NCI-H1092 (cell line): Measurements from ENCODE around the gene AFAP1.

Experiments used
- DNase-seq: peaks from one replicate; lab custom pipeline; 2025; lab: John Stamatoyannopoulos, UW

AFAP1 gene

DNA sequence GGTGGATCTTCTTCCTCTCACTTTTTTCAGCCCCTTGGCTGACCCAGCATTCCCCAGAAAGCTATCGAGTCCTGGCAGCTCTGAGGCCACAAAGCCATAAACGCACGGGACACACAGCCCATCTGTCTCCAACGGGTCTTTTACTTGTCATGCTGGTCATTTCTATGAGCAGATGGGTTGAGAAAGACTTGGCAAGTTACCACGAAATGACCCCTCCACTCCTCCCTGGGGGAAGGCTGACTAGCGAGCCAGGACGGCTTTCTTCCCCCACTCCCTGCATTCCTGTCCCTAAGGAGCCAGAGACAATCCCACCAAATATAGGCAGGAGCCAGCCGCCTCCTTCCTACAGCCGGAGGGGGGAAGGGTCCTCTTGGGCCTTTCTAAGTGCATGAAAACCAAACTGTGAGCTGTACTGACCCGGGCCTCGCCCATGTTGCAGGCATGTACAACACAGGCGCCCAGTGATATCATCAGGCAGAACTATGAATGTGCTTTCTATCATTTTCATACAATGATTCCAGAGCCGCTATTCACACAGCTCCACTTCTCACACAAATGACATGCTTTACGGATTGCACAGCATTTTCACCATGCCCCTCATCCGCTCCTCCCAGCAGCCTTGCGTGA lies 28.6 kb downstream of the AFAP1 start:
- no peak for DNase-seq

DNA sequence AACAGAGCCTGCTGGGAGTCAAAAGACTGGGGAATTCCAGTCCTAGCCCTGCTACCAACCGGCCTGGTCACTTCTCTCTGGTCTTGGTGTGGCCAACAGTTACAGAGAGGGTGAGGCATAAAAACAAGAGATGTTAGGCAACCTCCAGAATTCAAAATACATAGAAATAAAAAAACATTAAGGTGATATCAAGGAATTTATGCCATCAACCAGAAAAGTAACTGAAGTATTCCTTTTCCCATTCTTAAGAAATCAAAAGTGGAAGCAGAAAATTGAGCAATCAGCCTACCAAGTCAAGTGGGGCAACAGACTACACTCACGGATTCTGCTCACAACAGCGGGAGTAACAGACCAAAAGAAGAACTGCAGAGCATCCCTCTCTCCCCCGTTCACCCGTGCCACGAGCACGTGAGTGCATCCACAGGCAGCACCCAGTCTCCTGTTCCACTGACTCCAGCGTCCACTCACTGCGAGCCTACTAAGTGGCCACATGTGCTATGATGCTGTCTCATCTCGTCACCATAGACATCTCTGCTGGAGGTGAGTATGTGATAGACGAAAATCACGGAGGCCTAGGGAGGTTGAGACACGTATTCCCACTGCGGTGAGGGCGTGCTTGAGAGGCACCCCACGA lies 29.3 kb downstream of the AFAP1 start:
- DNase-seq: no peak

DNA sequence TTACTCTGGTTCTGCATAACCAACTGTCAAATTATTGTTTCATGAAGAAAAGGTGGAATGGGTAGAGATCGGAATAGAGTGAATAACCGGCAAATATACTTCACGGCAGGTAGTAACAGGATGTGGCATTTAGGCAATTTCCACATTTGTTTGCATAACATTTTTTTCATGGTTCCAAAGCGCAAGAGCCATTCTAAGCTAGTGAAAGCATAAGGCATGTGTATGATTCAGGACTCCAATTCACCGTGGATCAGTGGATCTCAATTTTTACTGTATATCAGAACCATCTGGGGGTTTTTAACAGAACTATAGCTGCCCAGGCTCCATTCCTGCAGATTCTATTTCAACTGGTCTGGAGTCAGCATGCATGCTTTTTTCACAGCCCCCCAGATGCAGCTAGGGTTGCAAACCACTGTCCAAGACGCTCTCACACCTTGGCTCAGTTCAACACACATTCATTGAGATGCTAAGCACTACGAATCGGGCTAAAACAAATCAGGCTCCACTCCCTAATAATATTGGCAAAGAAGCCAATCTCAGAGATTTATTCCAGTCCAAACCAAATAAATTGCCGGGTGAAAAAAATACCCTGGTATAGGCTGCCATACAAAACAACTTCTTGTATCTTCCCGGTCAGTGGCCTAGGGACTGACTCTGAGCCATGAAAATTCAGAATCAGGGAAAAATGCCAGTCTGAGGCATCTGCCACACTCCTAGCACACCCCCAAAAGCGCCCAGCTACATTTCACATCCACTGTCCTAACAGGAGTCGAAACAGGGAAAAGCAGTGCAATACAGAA lies 30.0 kb downstream of the AFAP1 start:
- DNase-seq: no peak

DNA sequence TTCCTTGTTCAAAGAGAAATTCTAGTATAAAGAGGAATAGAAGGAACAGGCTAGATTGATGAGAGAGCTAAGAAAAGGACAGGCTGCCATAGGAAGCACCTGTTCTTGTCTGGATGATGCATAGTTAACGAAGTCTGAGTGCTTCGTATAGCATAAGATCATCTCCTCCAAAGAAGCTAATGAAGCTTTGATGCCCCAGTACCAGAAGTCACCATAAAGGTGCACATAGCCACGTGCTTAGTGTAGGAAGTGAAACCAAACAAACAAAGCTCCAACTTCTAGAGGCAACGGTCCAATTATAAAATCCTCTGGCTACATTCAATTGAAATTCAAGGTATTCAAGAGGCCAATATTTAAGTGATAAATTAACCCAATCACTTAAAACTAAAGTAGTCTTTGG lies 31.0 kb downstream of the AFAP1 start:
- DNase-seq: no peak

DNA sequence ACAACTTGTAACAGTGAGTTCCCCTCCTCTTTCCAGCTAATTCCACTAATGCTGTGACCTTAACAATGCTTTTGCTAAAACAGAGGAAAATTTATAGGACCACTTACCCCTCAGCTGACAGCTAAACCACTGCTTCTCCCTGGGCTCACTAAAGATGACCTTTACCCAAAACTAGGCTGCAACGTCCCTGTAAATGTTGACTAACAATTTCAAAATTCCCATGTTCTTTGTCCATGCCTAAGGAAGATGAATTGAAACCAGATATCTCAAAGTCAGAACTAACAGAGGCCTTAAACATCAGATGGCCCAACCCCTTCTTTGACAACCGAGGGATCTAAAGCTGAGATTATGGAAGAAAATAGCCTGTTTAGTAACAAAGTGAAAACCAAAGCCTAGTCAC lies 32.5 kb downstream of the AFAP1 start:
- no peak for DNase-seq

DNA sequence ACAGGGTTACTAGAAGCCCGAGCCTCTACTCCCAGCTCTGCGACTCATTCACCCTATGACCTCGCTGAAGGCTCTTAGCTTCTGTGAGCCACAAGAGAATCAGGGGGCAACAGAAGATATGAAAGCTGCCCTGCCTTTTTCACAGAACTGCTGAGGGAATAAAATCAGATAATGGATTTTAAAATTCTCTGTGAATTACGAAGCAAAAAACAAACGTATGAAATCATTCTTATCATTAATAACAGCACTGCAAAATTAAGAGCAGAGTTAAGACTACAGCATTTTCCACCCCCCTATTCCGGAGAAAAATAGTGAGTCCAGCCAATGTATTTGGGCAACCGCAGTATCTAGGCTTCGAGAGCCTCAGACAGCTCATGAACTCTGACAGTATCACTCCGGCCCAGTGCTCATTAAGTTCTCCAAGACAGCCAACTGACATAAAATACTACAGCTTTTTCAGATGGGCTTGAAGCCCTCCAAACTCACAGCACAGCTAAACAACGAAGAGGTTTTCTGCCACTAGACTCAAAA lies 33.4 kb downstream of the AFAP1 start:
- no peak for DNase-seq

DNA sequence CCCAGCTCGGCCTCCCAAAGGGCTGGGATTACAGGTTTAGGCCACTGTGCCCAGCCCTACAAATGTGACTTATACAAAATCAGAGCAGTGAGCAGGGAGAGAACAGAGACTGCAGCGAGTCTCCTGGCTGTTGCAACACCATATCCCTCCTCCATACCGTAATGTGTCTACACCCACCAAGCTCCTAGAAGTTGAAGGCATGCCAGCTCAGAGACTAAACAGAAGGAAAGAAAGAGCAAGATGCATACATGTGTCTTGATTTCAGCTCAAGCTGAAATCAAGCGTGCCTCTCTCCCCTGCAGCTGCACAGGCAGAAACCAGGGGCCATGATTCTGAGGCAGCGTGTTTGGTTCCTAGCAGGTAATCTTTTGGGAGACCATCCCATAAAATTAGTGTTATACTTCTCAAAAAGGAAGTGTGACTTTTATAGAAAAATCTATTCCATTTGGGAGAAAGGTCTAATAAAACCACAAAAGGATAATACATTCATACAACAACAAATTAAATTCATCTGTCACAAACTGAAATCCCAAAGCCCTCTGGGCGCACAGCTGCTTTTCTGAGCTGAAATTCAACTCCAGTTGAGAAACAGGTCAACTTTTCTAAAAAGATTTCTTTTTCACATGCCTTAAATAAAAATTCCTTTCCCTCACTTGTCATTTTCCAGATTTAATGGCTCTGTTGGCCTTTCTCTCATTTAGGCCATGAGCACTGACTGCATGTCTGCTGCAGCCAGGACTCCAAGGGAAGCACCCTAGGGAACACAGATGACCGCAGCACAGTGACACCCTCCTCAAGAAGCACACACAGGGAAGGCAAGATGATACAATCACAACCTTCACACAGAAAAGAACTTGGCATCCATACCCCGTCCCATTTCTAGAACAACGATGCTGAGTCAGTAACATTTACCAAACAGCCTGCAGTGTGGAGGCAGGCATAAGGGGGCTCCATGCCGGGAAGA lies 34.4 kb downstream of the AFAP1 start:
- DNase-seq: no peak

DNA sequence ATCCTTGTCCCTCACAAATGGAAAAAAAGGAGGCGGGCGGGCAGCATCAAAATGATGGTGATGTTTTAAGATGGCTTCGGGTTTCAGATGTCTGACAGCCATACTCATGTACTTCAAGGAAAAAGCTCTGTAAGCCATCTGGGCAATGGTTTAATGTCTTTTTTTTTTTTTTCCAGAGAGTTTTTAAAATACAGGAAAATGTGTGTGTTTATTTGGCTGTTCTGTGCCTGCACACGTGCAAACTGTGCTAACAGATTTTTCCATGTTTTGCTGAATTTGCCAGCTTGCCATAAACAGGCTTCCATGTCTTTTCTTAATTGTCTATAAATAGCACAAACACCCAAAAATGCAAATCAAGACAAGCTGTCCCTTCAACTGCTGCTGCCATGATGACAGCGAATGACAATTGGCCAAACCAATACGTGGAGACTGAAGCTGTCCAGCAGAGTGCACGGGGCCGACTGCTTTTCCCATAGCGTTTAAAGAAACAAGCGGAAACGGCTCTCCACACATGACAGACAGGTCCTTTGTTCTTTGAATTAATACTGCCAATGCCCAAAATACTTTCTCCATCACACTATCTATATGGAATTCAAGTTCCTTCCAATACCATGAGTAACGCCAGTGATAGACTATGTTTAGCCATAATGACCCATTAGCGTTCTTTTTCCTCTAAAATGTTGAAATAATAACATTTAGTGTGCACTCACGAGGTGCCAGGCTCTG lies 35.7 kb downstream of the AFAP1 start:
- DNase-seq: no peak

DNA sequence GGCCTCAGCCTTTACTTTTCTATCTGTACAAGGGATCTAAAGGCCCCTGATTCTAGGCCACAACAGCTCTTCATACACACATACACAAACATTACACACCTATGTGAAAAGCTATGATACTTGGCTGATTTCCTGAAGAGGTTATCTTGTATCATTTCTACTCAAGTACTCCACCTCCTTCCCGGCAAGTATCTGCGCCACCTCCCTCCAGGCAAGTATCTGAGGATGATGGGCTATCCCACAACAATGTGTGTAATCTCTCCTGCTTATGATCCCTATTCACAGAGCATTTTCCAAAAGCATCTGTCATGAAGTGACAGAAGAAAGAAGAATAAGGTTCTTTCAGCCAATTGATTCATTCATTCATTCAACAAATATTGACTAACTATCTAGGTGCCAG lies 36.8 kb downstream of the AFAP1 start:
- DNase-seq: no peak

DNA sequence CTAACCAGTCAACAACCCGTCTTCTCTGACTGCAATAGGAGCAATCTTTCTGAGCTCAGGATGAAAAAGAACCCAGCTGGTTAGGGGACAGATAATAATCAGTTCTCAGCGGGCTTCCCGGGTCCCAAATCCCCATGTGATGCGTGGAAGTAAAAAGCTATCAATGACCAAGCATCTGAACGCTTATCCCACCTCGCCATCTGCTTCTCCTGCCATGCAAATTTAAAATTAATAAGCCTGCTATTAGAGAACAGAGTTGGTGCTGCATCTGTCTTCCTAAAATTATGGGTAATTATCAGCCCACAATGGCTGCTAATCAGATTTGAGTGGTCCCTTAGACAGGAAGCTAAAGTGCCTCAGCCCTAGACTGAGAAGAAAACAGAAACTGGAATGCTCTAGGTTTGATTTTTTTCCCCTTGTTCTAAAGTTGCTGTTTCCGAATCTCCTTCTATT lies 37.5 kb downstream of the AFAP1 start:
- DNase-seq: no peak

DNA sequence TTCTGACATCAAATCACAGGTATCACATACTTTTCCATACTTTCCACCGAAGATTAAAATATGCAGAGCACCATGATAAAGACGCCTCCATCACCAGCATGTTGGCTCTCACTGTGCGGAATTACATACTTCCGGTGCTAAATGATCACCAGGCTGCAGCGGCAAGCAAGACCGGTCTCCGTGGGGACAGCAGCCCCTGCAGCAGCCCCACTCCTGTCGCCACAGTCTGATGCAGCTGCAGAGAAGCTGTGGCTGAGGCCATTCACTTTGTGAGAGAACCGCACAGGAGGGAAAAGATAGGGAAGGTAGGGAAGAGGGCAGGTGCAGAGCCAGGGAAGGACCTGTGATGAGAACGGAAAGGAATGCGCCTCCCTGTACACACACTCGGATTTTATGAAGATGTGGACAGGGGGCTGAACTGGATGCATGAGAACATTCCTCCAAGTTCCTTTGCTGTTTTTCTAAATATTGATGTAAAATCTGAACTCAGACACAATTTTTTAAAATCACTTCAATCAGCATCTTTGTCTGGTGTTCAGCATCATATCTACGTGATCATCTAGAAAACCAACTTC lies 38.3 kb downstream of the AFAP1 start:
- no peak for DNase-seq

DNA sequence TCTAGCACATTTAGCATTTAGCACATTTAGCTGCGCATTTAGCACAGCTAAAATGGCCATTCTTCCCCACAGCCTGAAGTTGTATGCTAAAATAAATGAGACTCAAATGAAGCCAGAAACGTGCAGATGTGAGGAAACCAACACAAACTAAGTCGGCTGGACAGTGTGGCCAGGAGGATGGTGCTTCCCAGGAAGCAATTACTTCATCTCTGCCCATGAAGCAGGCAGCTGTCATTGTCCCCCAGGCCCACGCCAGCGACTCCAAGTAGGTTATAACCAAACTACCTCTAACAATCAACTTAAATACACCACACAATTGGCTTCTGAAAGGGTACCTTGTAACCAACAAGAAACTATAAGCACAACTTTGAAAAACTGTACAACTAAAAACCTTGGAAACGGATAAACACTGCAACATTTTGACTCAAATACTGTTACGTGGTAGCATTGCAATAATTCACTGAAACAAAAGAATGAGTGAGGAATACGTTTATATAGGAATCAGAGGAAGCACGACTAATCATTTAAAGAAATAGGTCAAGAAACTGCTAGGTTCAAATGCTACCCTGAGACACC lies 39.2 kb downstream of the AFAP1 start:
- no peak for DNase-seq

DNA sequence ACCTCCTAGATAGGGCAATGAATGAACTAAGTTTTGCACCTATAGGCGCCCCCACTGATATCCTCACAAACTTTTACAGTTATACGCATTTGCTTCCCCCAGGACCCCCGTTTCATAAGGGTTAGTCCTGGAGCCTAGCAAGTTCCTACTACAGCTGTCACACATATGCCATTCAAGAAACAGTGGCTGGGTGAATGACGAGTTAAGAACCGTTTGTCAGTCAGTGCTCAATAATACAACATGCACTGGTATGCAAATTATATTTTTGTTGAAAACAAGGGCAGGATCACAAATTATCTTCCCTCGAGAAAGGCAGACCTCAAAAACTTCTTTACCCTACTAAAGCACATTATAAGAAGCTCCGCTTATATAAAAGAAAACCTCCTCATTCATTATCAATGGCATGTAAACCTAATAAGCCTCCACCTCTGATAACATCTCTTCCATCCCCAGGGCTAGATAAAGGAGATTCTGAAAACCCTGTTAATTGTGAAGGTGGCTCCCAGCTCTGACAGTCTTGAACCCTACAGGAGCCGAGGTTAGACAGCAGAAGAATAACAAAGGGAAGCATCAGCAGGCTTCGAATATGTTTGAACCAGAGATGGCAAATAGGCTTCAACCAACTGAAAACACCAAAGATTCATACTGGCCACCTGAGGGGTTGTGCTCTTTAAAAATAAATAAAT lies 40.3 kb downstream of the AFAP1 start:
- DNase-seq: no peak

DNA sequence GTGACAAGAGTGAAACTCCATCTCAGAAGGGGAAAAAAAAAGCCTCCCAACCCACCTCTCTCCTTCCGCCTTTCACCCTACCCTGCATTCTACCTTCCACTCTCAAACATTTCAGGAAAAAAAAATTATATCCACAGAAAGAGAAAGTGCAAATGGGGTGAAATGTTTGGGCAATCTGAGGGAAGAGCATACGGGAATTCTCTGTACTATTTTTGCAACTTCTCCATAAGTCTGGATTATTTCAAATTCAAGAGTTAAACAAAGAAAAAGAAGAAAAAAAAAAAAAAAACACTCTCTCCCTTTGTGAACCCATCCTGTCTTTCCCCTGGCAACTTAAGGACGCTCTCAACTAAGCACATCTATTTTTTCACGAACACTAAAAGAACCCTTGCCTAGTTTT lies 41.3 kb downstream of the AFAP1 start:
- DNase-seq: no peak

DNA sequence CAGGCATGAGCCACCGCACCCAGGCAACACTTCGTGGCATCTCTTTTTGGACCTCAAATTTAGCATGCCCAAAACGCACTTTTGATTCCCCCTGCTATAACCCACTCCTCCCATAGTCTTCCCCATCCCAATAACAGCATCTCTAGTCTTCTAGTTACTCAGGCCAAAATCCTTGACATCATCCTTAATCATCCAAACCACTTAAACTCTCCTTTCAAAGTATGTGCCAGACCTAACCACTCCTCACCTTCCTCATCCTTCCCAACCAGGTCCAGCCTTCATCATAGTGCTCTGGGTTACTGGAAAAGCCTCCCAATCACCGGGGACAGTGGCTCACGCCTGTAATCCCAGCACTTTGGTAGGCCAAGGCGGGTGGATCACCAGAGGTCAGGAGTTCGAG lies 41.9 kb downstream of the AFAP1 start:
- DNase-seq: no peak

DNA sequence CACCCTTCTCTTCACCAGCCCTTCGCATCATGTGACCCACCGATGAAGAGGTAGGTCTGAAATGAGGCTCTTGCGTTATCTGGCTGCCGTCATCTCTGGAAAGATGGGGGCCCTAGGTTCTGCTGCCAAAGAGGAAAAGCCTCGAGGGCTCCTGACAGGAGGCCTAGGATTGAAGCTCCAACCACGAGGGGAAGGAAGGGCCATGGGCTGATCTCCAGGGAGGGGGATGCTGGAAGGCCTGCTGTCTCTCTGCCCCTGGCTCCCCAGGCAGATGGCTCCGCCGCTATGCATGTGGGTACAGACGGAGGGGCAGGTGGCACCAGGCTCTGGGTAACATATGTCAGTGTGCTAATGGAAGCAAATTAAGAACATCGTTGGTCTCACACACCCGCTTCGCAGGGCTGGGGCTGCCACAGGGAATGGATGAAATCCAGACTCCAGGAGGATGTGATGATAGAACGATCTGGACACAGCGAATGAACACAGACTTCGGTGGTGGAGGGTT lies 44.9 kb downstream of the AFAP1 start:
- DNase-seq: no peak

DNA sequence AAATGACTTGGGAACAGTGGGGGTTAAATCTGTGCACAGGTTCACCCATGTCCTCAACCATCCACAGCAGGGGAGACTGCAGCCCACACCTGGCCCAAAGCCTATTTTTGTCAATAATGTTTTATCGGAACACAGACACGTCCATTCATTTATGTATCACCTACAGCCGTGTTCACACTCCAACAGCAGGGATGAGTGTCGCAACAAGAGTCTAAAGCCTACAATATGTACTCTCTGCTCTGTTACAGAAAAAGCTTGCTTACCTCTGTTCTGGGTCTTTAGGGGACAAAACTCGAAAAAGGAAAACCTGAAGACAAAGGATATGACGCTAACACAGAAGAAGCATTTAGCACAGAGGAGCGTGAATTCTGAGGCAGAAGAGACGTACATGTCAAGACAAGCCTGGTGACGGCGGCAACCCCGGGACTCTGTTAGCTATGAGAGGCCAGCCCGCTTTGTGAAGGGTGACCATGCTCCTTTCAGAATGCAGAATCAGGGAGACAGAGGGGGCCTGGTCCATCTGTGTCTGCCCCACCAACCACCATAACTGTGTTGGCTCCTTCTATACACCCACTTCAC lies 45.5 kb downstream of the AFAP1 start:
- no peak for DNase-seq

DNA sequence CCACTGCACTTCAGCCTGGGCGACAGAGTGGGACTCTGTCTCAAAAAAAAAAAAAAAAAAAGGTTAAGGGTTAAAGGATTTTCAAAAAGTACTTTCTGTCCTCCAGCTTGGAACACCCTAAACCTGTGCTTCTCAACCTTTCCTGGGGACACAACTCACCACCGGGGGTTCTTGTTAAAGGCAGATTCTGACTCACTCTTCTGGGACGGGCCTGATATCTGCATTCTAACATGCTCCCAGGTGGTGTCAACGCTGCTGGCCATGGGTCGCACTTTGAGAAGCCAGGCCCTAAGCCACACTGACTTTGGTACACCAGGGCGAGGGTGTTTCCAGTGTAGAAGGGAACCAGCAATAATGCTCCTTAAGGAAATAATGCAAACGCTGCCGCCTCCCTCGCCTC lies 46.1 kb downstream of the AFAP1 start:
- no peak for DNase-seq
